ENCODE data around the gene TERB1. TPM values are rescaled to one million over a fixed set of nuclear protein-coding genes. Genes with fewer than 3 reads are reported as not detected.
"Not testable (repeated sequence)": the region's sequence is repeated elsewhere in the genome, so short reads cannot be mapped to it uniquely, and the experiment has no call there.

Gene TERB1
- total and polyA plus RNA-seq, 9 donors: 0.10 to 0.21 (median 0.11) TPM; not detected in 6

- H3K27ac ChIP-seq (ENCODE audit: low read length): peak within 1 kb of the TSS; percentile 76
- H3K36me3 ChIP-seq (ENCODE audit: control insufficient read depth, insufficient read depth, low read length): peaks cover 6% of the 10 kb centered on the region
- H3K9me3 ChIP-seq (replicated peaks; ENCODE audit: control insufficient read depth, low read depth, low read length): no peaks in the 10 kb centered on the region
- H3K27me3 ChIP-seq (ENCODE audit: control insufficient read depth, insufficient read depth, low read length): peaks cover 2% of the 10 kb centered on the region
- H3K4me1 ChIP-seq (ENCODE audit: control insufficient read depth, insufficient read depth, low read length): peaks cover 8% of the 10 kb centered on the region
- peak within 1 kb of the TSS; percentile 77 for H3K4me3 ChIP-seq (ENCODE audit: low read length)
- DNase-seq: peak; percentile 94
- under 1% methylated on average over 82 of the region's 84 CpGs for WGBS (ENCODE audit: insufficient coverage)
Observed at GRCh38 chr16:66830422-66831404, 29.3 kb upstream of the TERB1 start, which contains the start of gene NAE1. Gene NAE1 (minus strand): TSS chr16:66830976. CDS start chr16:66830899, 77 bp downstream.

- DNase-seq: no peak
- H3K4me3 ChIP-seq (ENCODE audit: low read length): no peak overlapping the region
- 100% methylated on average over 1 of the region's 4 CpGs for WGBS (ENCODE audit: insufficient coverage)
- H3K36me3 ChIP-seq (ENCODE audit: control insufficient read depth, insufficient read depth, low read length): peaks cover 38% of the 10 kb centered on the region
- H3K4me1 ChIP-seq (ENCODE audit: control insufficient read depth, insufficient read depth, low read length): no peaks in the 10 kb centered on the region
- no peaks in the 10 kb centered on the region for H3K9me3 ChIP-seq (replicated peaks; ENCODE audit: control insufficient read depth, low read depth, low read length)
- no peaks in the 10 kb centered on the region for H3K27me3 ChIP-seq (ENCODE audit: control insufficient read depth, insufficient read depth, low read length)
- no peak overlapping the region for H3K27ac ChIP-seq (ENCODE audit: low read length)
Observed at GRCh38 chr16:66824006-66824405, 22.6 kb upstream of the TERB1 start.

- WGBS (ENCODE audit: insufficient coverage): 93% methylated on average over 2 of the region's 2 CpGs
- no peak overlapping the region for H3K27ac ChIP-seq (ENCODE audit: low read length)
- peaks cover 39% of the 10 kb centered on the region for H3K36me3 ChIP-seq (ENCODE audit: control insufficient read depth, insufficient read depth, low read length)
Observed at GRCh38 chr16:66814734-66815133, 13.3 kb upstream of the TERB1 start.

GRCh38 chr16:66811043-66811442, 9.7 kb upstream of the TERB1 start:
- Histone ChIP-seq H3K4me3 (ENCODE audit: low read length) (no peak overlapping the region), H3K9me3 (replicated peaks; ENCODE audit: control insufficient read depth, low read depth, low read length) (no peaks in the 10 kb centered on the region), H3K4me1 (ENCODE audit: control insufficient read depth, insufficient read depth, low read length) (no peaks in the 10 kb centered on the region), H3K27ac (ENCODE audit: low read length) (no peak overlapping the region), H3K27me3 (ENCODE audit: control insufficient read depth, insufficient read depth, low read length) (no peaks in the 10 kb centered on the region), H3K36me3 (ENCODE audit: control insufficient read depth, insufficient read depth, low read length) (peaks cover 43% of the 10 kb centered on the region)
- 93% methylated on average over 3 of the region's 7 CpGs for WGBS (ENCODE audit: insufficient coverage)
- no peak for DNase-seq

More at GRCh38 chr16:66814734-66815133, 13.3 kb upstream of the TERB1 start:
- Histone ChIP-seq H3K4me1 (ENCODE audit: control insufficient read depth, insufficient read depth, low read length) (no peaks in the 10 kb centered on the region), H3K27me3 (ENCODE audit: control insufficient read depth, insufficient read depth, low read length) (no peaks in the 10 kb centered on the region), H3K9me3 (replicated peaks; ENCODE audit: control insufficient read depth, low read depth, low read length) (no peaks in the 10 kb centered on the region), H3K4me3 (ENCODE audit: low read length) (no peak overlapping the region)
- DNase-seq: no peak

GRCh38 chr16:66810391-66810790, 9.0 kb upstream of the TERB1 start:
- 88% methylated on average over 1 of the region's 4 CpGs for WGBS (ENCODE audit: insufficient coverage)
- Histone ChIP-seq H3K36me3 (ENCODE audit: control insufficient read depth, insufficient read depth, low read length) (peaks cover 40% of the 10 kb centered on the region), H3K27ac (ENCODE audit: low read length) (no peak overlapping the region), H3K4me3 (ENCODE audit: low read length) (no peak overlapping the region), H3K9me3 (replicated peaks; ENCODE audit: control insufficient read depth, low read depth, low read length) (no peaks in the 10 kb centered on the region), H3K4me1 (ENCODE audit: control insufficient read depth, insufficient read depth, low read length) (no peaks in the 10 kb centered on the region), H3K27me3 (ENCODE audit: control insufficient read depth, insufficient read depth, low read length) (no peaks in the 10 kb centered on the region)
- DNase-seq: no peak

GRCh38 chr16:66809765-66810164, 8.4 kb upstream of the TERB1 start:
- Histone ChIP-seq H3K4me1 (ENCODE audit: control insufficient read depth, insufficient read depth, low read length) (no peaks in the 10 kb centered on the region), H3K9me3 (replicated peaks; ENCODE audit: control insufficient read depth, low read depth, low read length) (no peaks in the 10 kb centered on the region), H3K4me3 (ENCODE audit: low read length) (no peak overlapping the region), H3K27me3 (ENCODE audit: control insufficient read depth, insufficient read depth, low read length) (no peaks in the 10 kb centered on the region), H3K36me3 (ENCODE audit: control insufficient read depth, insufficient read depth, low read length) (peaks cover 40% of the 10 kb centered on the region), H3K27ac (ENCODE audit: low read length) (no peak overlapping the region)
- WGBS (ENCODE audit: insufficient coverage): 86% methylated on average over 1 of the region's 4 CpGs
- no peak for DNase-seq

- H3K4me3 ChIP-seq (ENCODE audit: low read length): no peak overlapping the region
- H3K4me1 ChIP-seq (ENCODE audit: control insufficient read depth, insufficient read depth, low read length): no peaks in the 10 kb centered on the region
- no peaks in the 10 kb centered on the region for H3K9me3 ChIP-seq (replicated peaks; ENCODE audit: control insufficient read depth, low read depth, low read length)
- no peaks in the 10 kb centered on the region for H3K27me3 ChIP-seq (ENCODE audit: control insufficient read depth, insufficient read depth, low read length)
- peak; percentile 11 for DNase-seq
- H3K36me3 ChIP-seq (ENCODE audit: control insufficient read depth, insufficient read depth, low read length): peaks cover 38% of the 10 kb centered on the region
- 83% methylated on average over 5 of the region's 5 CpGs for WGBS (ENCODE audit: insufficient coverage)
- no peak overlapping the region for H3K27ac ChIP-seq (ENCODE audit: low read length)
Observed at GRCh38 chr16:66802159-66802558, 775 bp upstream of the TERB1 start.

GRCh38 chr16:66800856-66801255, 528 bp downstream of the TERB1 start:
- Histone ChIP-seq H3K36me3 (ENCODE audit: control insufficient read depth, insufficient read depth, low read length) (peaks cover 31% of the 10 kb centered on the region), H3K9me3 (replicated peaks; ENCODE audit: control insufficient read depth, low read depth, low read length) (no peaks in the 10 kb centered on the region), H3K27ac (ENCODE audit: low read length) (no peak overlapping the region), H3K27me3 (ENCODE audit: control insufficient read depth, insufficient read depth, low read length) (no peaks in the 10 kb centered on the region), H3K4me1 (ENCODE audit: control insufficient read depth, insufficient read depth, low read length) (no peaks in the 10 kb centered on the region), H3K4me3 (ENCODE audit: low read length) (no peak overlapping the region)
- DNase-seq: no peak
- 89% methylated on average over 18 of the region's 19 CpGs for WGBS (ENCODE audit: insufficient coverage)

- Histone ChIP-seq H3K9me3 (replicated peaks; ENCODE audit: control insufficient read depth, low read depth, low read length) (no peaks in the 10 kb centered on the region), H3K27ac (ENCODE audit: low read length) (no peak overlapping the region), H3K4me3 (ENCODE audit: low read length) (no peak overlapping the region), H3K27me3 (ENCODE audit: control insufficient read depth, insufficient read depth, low read length) (no peaks in the 10 kb centered on the region), H3K4me1 (ENCODE audit: control insufficient read depth, insufficient read depth, low read length) (no peaks in the 10 kb centered on the region), H3K36me3 (ENCODE audit: control insufficient read depth, insufficient read depth, low read length) (peaks cover 15% of the 10 kb centered on the region)
- WGBS (ENCODE audit: insufficient coverage): no CpG with 5 or more reads among the region's 2 CpGs
- no peak for DNase-seq
Observed at GRCh38 chr16:66798161-66798560, 3.2 kb downstream of the TERB1 start.

- H3K27ac ChIP-seq (ENCODE audit: low read length); DNase-seq; H3K27me3 ChIP-seq (ENCODE audit: control insufficient read depth, insufficient read depth, low read length); H3K4me1 ChIP-seq (ENCODE audit: control insufficient read depth, insufficient read depth, low read length); H3K36me3 ChIP-seq (ENCODE audit: control insufficient read depth, insufficient read depth, low read length); H3K4me3 ChIP-seq (ENCODE audit: low read length); H3K9me3 ChIP-seq (replicated peaks; ENCODE audit: control insufficient read depth, low read depth, low read length): not testable (repeated sequence)
- WGBS (ENCODE audit: insufficient coverage): 80% methylated on average over 3 of the region's 6 CpGs
Observed at GRCh38 chr16:66793984-66794383, 7.4 kb downstream of the TERB1 start.

Data from muscle of leg (tissue), 11 donors.